AG20443 (cell line): Measurements from ENCODE around the gene ZNF629.

Experiments
- DNase-seq: peaks from one replicate; pipeline ENCODE4 v3.0.0; 2012; ENCODE audit warnings: low spot score, mixed read lengths

The ZNF629 gene

GRCh38 chr16:30748634-30749445, 38.2 kb downstream of the ZNF629 start:
- peak; percentile 62 for DNase-seq

GRCh38 chr16:30747799-30748633, 39.0 kb downstream of the ZNF629 start, which contains the start of gene PHKG2:
TSS of gene PHKG2 (plus strand) at chr16:30748425. CDS start at chr16:30748821, 396 bp downstream.
- DNase-seq, result peak; percentile 98

- DNase-seq, result peak; percentile 52
Measured at GRCh38 chr16:30747331-30747730, 39.7 kb downstream of the ZNF629 start.

GRCh38 chr16:30746638-30747175, 40.3 kb downstream of the ZNF629 start:
- no peak for DNase-seq

- DNase-seq, result no peak
Measured at GRCh38 chr16:30745082-30745481, 41.9 kb downstream of the ZNF629 start.

GRCh38 chr16:30744183-30744582, 42.8 kb downstream of the ZNF629 start:
- no peak for DNase-seq

- no peak for DNase-seq
Measured at GRCh38 chr16:30743716-30744115, 43.3 kb downstream of the ZNF629 start.

GRCh38 chr16:30741461-30741914, 45.5 kb downstream of the ZNF629 start:
- DNase-seq, result peak; percentile 82

- DNase-seq, result peak; percentile 97
Measured at GRCh38 chr16:30740364-30741251, 46.4 kb downstream of the ZNF629 start.

- no peak for DNase-seq
Measured at GRCh38 chr16:30738984-30739951, 47.7 kb downstream of the ZNF629 start.

GRCh38 chr16:30737794-30738648, 49.0 kb downstream of the ZNF629 start:
- DNase-seq, result no peak

GRCh38 chr16:30736995-30737793, 49.8 kb downstream of the ZNF629 start:
- no peak for DNase-seq

- DNase-seq, result no peak
Measured at GRCh38 chr16:30731411-30731810, 55.6 kb downstream of the ZNF629 start.

- no peak for DNase-seq
Measured at GRCh38 chr16:30728899-30729672, 57.9 kb downstream of the ZNF629 start.
